Non-pigmented ciliary epithelial cell (primary cell): ENCODE measurements around the gene CAD.

Source experiments
- DNase-seq: peaks from one replicate; pipeline ENCODE4 v3.0.0-alpha.2; 2010; ENCODE audit warnings: low read depth

The CAD gene

GRCh38 chr2:27227501-27227900 lies 10.3 kb downstream of the CAD start:
- no peak for DNase-seq

GRCh38 chr2:27231921-27232320 lies 14.8 kb downstream of the CAD start:
- no peak for DNase-seq

GRCh38 chr2:27233341-27233740 lies 16.2 kb downstream of the CAD start:
- no peak for DNase-seq

GRCh38 chr2:27236136-27236535 lies 19.0 kb downstream of the CAD start:
- DNase-seq: no peak

- DNase-seq: no peak
These were observed 19.5 kb downstream of the CAD start for GRCh38 chr2:27236626-27237025.

GRCh38 chr2:27237341-27237945 lies 20.3 kb downstream of the CAD start:
- no peak for DNase-seq

GRCh38 chr2:27238976-27239375 lies 21.8 kb downstream of the CAD start:
- no peak for DNase-seq

GRCh38 chr2:27240406-27240805 lies 23.2 kb downstream of the CAD start:
- DNase-seq: no peak

- no peak for DNase-seq
These were observed 24.8 kb downstream of the CAD start for GRCh38 chr2:27241761-27242613.

- no peak for DNase-seq
These were observed 25.4 kb downstream of the CAD start for GRCh38 chr2:27242614-27242951.

GRCh38 chr2:27243391-27244130 lies 26.4 kb downstream of the CAD start:
- no peak for DNase-seq

- DNase-seq: no peak
These were observed 27.9 kb downstream of the CAD start for GRCh38 chr2:27245116-27245515.

- no peak for DNase-seq
These were observed 28.5 kb downstream of the CAD start for GRCh38 chr2:27245626-27246025.

GRCh38 chr2:27247893-27248292 lies 30.7 kb downstream of the CAD start:
- no peak for DNase-seq

GRCh38 chr2:27249159-27249890 lies 32.2 kb downstream of the CAD start:
- no peak for DNase-seq

- no peak for DNase-seq
These were observed 32.9 kb downstream of the CAD start for GRCh38 chr2:27249891-27250651.

GRCh38 chr2:27250652-27251379 lies 33.6 kb downstream of the CAD start:
- DNase-seq: no peak

GRCh38 chr2:27251766-27252165 lies 34.6 kb downstream of the CAD start:
- no peak for DNase-seq

GRCh38 chr2:27255187-27255586 lies 38.0 kb downstream of the CAD start:
- DNase-seq: no peak

GRCh38 chr2:27255660-27256059 lies 38.5 kb downstream of the CAD start:
- no peak for DNase-seq

GRCh38 chr2:27256855-27257454 lies 39.8 kb downstream of the CAD start:
- DNase-seq: no peak
